Thoracic aorta (tissue), 2 donors: Measurements from ENCODE around the gene DNMT3B. TPM values are rescaled to one million over a fixed set of nuclear protein-coding genes. Genes with fewer than 3 reads are reported as not detected.

Experiments
- ATAC-seq: fragments of 150-250 bp; one replicate; pipeline ENCODE4 v1.8.0; 2017; ENCODE audit warnings: low read depth; ENCODE audit not compliant: insufficient number of reproducible peaks, low FRiP score
- DNase-seq: peaks from one replicate; pipeline ENCODE4 v3.0.0-alpha.2; 2020; ENCODE audit warnings: low spot score
- H3K27ac ChIP-seq, 2 donors: fragments of 200-600 bp; sonication (generic); 1 replicate in 1 of 2; 2 replicates in 1 of 2; pipeline ENCODE4 v1.5.1; 2016; ENCODE audit warnings: mild to moderate bottlenecking in 2 of 2, moderate library complexity in 2 of 2
- H3K27me3 ChIP-seq: fragments of 200-600 bp; sonication (generic); replicated peaks from 2 replicates; pipeline ENCODE4 v1.6.0; 2016; ENCODE audit warnings: mild to moderate bottlenecking; ENCODE audit not compliant: insufficient read depth
- H3K36me3 ChIP-seq: fragments of 200-600 bp; sonication (generic); one replicate; pipeline ENCODE4 v1.5.1; 2016
- H3K4me1 ChIP-seq, 2 donors: fragments of 200-600 bp; sonication (generic); 1 replicate in 1 of 2; 2 replicates in 1 of 2; pipeline versions ENCODE4 v1.5.1 to v1.6.0; 2016; ENCODE audit warnings: low read depth in 2 of 2, mild to moderate bottlenecking in 1 of 2; ENCODE audit not compliant: control insufficient read depth in 1 of 2
- H3K4me3 ChIP-seq: fragments of 200-600 bp; sonication (generic); 2 replicates; pipeline ENCODE4 v1.5.1; 2016; ENCODE audit warnings: mild to moderate bottlenecking
- H3K9me3 ChIP-seq: fragments of 200-600 bp; sonication (generic); 2 replicates; pipeline ENCODE4 v1.5.1; 2016
- total RNA-seq, 2 donors: library from RNA; depleted of rRNA; stranded (reverse); fragments of >200 nt; gene quantifications; one replicate each; pipeline versions ENCODE4 v1.1.0 to v1.2.3, GENCODE V29; 2016
- TF ChIP-seq, protein P1 (sequence below): fragments of 200-600 bp; sonication (generic); IDR thresholded peaks from one replicate; pipeline ENCODE4 v1.5.1; 2019; ENCODE audit warnings: antibody characterized with exemption

DNMT3B gene
- total RNA-seq, 2 donors from 2014 or later: 0.81 to 1.3 TPM

DNA sequence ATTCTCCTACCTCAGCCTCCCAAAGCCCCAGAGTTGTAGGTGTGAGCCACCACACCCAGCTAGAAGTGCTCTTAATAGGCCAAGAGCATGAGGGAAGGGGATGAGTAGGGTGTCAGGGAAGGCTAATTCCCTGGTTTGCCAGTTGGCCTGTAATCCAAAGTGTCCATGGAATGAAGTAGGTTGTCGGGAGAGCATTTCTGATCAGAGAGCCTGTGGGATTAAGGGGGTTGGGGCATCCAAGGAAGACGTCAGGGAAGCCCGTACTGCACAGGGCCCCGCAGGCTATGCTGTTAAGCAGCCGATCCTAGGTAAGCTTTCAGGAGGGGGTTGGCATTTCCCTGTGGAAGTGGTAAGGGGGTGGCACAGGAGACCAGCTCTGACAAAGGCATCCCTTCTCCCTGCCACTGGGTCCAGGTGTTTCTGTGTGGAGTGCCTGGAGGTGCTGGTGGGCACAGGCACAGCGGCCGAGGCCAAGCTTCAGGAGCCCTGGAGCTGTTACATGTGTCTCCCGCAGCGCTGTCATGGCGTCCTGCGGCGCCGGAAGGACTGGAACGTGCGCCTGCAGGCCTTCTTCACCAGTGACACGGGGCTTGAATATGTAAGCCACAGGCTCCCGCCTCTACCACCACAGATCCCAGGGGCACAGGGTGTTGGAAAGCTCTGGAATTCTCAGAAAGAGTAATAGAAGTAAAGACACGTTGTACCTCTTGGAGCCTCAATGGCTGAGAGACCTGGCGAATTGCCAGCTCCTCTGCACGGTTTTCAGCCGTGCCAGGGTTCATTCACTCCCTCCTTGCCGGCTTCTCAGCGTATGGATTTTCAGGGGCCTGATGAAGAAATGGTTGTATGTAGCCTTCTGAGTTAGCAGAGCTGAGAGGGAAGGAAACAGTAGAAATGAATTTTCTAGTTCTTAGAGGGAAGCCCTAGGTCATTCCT, 36.1 kb downstream of the DNMT3B start:
- Histone ChIP-seq H3K4me3 (no peak overlapping the region), H3K9me3 (no peaks in the 10 kb centered on the region), H3K27me3 (no peaks in the 10 kb centered on the region), H3K27ac (no peak overlapping the region), H3K4me1 (no peaks in the 10 kb centered on the region), H3K36me3 (peaks cover 6% of the 10 kb centered on the region)
- TF ChIP-seq, protein P1, sequence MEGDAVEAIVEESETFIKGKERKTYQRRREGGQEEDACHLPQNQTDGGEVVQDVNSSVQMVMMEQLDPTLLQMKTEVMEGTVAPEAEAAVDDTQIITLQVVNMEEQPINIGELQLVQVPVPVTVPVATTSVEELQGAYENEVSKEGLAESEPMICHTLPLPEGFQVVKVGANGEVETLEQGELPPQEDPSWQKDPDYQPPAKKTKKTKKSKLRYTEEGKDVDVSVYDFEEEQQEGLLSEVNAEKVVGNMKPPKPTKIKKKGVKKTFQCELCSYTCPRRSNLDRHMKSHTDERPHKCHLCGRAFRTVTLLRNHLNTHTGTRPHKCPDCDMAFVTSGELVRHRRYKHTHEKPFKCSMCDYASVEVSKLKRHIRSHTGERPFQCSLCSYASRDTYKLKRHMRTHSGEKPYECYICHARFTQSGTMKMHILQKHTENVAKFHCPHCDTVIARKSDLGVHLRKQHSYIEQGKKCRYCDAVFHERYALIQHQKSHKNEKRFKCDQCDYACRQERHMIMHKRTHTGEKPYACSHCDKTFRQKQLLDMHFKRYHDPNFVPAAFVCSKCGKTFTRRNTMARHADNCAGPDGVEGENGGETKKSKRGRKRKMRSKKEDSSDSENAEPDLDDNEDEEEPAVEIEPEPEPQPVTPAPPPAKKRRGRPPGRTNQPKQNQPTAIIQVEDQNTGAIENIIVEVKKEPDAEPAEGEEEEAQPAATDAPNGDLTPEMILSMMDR: no peak
- DNase-seq (no peak), ATAC-seq (no peak)

DNA sequence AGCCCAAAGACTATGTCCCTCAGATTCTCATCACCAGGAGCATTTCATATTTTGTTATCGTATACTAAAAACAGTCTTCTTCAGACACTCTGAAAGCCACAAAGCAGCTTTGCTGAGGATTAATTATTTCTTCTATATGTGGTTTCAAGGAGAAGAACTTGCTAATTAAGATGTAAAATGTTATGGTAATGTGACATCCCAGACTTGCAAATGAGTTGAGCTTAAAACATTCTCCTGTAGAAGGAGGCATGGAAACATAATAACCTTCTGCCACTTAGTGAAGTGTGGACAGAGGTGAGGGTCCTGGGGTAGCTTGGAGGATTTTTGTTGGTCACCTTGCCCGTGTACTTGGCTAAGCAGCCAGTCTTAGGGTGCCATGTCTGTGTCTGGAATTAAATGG, 40.9 kb downstream of the DNMT3B start:
- H3K4me1 ChIP-seq: no peaks in the 10 kb centered on the region
- H3K4me3 ChIP-seq: no peak overlapping the region
- DNase-seq (no peak), ATAC-seq (no peak)
- no peaks in the 10 kb centered on the region for H3K27me3 ChIP-seq
- no peak overlapping the region for H3K27ac ChIP-seq
- TF ChIP-seq, protein P1: no peak
- no peaks in the 10 kb centered on the region for H3K9me3 ChIP-seq
- peaks cover 6% of the 10 kb centered on the region for H3K36me3 ChIP-seq

DNA sequence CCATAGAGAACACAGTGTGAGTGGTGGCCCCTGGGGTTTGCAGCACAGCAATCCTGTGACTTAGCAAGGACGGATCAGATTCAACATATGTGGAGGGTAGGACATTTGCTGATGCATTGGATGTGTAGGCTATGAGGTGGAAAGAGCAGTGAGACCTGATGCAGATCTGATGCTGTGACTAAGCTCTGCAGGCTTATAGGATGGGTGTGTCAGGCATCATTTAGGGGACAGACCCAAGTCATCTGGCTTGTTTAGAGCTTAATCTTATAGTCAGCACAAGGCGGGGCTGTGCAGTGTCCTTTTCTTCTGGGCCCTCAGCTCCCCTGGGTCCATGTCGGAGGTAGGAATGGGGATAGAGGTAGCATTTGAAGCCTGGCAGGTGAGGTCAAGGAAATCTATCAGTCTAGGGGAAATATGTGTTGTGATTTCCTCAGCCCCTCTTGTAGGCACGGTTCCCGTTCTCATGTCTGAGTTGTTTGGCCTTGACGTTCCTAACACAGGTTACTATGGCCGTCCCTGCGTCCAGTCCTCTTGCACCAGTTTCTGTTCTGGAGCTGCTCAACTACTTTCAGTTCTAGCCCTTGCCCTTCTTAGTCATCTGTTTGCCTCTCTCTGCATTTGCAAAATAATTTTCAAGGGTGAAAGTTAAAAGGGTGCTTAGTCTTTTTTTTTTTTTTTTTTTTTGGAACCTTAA, 42.0 kb downstream of the DNMT3B start:
- DNase-seq: no peak
- ATAC-seq: no peak
- Histone ChIP-seq H3K36me3 (peaks cover 6% of the 10 kb centered on the region), H3K4me1 (no peaks in the 10 kb centered on the region), H3K27ac (no peak overlapping the region), H3K4me3 (no peak overlapping the region), H3K27me3 (no peaks in the 10 kb centered on the region), H3K9me3 (no peaks in the 10 kb centered on the region)
- TF ChIP-seq, protein P1: no peak

DNA sequence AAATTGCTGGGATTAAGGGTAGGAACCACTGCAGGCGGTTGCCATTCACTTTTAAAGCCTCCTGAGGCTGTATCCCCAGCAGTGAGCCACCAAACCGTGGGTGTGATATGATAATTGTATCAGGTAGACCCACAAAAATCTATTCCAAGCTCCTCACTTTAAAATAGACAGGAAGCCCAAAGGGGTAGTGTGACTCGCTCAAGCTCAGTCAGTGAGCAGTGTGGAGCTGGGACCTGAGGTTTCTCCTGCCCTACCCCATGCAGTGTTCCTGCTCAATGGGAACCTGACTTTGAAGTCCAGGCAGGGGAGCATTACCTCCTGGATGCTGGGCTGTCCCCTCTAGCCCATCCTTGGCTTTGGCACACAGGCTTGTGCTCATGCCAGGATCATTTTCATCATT, 42.6 kb downstream of the DNMT3B start:
- Histone ChIP-seq H3K9me3 (no peaks in the 10 kb centered on the region), H3K27me3 (no peaks in the 10 kb centered on the region), H3K36me3 (peaks cover 6% of the 10 kb centered on the region)

DNA sequence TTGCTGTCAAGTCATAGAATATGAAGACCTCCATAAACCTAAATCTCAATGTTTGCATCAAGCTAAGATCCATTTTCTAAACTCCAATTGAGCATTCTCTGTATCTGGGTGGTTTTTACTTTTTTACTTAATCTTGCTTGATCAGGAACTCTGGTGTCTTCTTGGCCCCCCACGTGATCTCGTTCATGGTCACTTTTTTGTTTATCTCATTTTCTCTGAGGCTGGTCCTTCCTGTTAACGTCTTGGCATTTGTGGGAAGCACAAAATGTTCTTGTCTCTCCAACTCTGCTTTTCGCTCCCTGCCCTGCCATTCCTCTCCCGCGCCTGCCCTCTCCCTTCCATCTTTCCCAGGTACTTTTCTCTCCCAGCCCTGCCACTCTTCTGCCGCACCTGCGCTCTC, 43.5 kb downstream of the DNMT3B start:
- H3K9me3 ChIP-seq: no peaks in the 10 kb centered on the region
- peaks cover 6% of the 10 kb centered on the region for H3K36me3 ChIP-seq

More for the DNA sequence above, 42.6 kb downstream of the DNMT3B start:
- no peaks in the 10 kb centered on the region for H3K4me1 ChIP-seq
- DNase-seq (no peak), ATAC-seq (no peak)
- TF ChIP-seq, protein P1: no peak
- H3K4me3 ChIP-seq: no peak overlapping the region
- H3K27ac ChIP-seq: no peak overlapping the region

More for the DNA sequence above, 43.5 kb downstream of the DNMT3B start:
- Histone ChIP-seq H3K4me3 (no peak overlapping the region), H3K4me1 (no peaks in the 10 kb centered on the region), H3K27ac (no peak overlapping the region), H3K27me3 (no peaks in the 10 kb centered on the region)
- no peak for DNase-seq
- no peak for ATAC-seq
- TF ChIP-seq, protein P1: no peak
